ENCODE measurements around the gene OTOP2.

DNA sequence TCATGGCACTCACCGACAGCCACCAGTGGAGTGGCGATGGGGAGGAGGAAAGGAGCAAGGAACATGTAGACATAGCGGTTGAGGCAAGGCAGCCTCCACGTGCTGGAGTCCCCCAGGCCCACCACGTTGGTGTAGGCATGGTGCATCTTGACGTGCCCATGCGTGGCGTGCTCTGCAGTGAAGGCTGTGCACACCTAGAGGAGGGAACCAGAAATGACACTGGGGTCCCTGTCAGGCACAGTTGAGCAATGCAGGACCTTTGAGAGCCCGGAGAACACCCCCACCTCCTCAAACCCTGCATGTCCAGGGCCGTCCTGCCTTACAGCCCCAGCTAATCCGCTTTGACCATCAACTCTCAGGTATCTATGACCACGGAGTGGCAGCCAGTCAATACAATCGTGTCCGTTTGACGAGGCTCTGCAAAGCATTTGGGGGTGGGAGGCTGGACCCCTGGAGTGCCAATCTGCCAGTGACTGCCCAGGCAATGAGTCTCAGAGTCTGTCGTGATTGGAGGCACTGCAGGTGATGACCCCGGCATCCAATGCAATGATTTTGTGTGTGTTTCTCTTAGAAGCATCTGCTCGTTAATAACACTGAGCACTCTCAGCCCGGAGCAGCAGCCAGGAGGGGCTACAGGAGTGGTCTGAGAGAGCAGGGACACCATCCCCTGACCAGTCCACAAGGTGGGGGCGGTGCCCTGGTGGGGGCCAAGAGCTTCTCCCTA, 41.4 kb upstream of the OTOP2 start:
- TF ChIP-seq, protein P1, sequence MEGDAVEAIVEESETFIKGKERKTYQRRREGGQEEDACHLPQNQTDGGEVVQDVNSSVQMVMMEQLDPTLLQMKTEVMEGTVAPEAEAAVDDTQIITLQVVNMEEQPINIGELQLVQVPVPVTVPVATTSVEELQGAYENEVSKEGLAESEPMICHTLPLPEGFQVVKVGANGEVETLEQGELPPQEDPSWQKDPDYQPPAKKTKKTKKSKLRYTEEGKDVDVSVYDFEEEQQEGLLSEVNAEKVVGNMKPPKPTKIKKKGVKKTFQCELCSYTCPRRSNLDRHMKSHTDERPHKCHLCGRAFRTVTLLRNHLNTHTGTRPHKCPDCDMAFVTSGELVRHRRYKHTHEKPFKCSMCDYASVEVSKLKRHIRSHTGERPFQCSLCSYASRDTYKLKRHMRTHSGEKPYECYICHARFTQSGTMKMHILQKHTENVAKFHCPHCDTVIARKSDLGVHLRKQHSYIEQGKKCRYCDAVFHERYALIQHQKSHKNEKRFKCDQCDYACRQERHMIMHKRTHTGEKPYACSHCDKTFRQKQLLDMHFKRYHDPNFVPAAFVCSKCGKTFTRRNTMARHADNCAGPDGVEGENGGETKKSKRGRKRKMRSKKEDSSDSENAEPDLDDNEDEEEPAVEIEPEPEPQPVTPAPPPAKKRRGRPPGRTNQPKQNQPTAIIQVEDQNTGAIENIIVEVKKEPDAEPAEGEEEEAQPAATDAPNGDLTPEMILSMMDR (conservative IDR thresholded peaks at IDR 0.05; ENCODE audit: low read length), result no peak
- TF ChIP-seq EZH2phosphoT487 (IDR thresholded peaks at IDR 0.05; ENCODE audit: borderline replicate concordance), result no peak

Data from Loucy (cell line).